Germinal center (tissue), 1 donor: Measurements from ENCODE around the gene FGF8.

Source experiments
- DNase-seq: peaks from one replicate; pipeline ENCODE4 v3.0.0; 2012; ENCODE audit warnings: mixed read lengths, low spot score

Gene FGF8

DNA sequence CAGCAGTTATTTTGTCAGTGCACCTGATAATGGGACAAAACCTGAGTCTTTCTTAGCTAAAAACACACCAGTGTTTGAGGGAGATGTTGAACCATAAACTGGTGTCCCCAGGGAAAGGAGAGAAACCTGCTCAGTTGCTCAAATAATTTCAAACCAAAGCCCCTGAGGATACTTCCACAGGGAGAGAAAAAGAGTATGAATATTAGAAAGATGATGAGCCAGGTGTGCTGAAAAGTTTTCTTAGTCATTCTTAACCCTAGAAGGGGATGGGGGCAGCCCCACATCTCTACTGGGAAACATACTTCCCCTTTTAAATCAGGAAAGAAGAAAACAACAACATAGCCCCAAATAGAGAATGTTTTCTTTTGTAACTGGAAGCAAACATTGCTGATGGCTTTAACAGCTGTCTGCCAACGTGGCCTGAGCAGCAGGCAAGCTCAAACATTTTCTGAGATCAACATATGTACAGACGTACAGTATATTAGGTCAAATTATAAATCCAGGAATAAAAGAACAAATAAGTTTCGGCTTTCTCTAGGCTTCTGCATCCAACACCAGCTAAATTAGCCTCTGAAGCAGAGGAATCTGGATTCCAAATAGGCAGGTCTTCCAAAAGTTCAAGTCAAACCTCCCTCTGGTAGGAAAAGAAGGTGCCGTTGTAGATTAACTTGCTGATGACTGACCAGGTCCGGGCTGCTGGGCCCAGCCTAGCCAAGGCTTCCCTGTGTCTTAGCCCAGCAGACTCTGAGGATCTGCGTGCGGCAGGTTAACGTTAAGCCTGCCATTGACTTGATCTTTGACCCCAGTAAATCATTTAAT, 50.4 kb downstream of the FGF8 start:
- no peak for DNase-seq

DNA sequence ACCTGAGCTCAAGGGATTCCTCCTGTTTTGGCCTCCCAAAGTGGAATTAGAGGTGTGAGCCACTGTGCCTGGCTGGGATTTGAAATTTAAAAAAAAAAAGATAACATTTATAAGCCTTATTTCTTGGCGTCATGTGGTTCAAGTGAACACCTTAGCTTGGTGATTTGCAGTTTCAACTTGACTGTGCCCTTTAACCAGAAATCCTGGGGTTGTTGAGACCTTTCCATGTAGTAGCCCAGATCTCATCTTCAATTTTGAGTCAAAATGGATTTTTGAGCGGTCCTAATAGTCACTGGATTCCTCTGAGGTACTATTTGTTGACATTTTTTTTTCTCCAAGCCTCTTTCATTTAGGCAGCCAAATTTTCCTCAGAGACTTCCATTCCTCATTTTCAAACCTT, 51.5 kb downstream of the FGF8 start:
- DNase-seq = no peak

DNA sequence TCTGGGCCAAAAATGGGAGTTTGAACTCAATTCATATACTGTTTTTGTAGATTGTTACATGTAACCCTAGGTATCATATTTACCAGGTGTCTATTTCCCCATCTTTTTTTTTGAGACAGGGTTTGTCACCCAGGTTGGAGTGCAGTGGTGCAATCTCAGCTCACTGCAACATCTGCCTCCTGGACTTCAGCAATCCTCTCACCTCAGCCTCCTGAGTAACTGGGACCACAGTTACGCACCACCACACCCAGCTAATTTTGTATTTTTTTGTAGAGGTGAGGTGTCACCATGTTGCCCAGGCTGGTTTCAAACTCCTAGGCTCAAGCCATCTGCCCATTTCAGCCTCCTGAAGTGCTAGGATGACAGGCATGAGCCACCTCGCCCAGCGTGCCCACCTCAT, 52.7 kb downstream of the FGF8 start:
- no peak for DNase-seq

DNA sequence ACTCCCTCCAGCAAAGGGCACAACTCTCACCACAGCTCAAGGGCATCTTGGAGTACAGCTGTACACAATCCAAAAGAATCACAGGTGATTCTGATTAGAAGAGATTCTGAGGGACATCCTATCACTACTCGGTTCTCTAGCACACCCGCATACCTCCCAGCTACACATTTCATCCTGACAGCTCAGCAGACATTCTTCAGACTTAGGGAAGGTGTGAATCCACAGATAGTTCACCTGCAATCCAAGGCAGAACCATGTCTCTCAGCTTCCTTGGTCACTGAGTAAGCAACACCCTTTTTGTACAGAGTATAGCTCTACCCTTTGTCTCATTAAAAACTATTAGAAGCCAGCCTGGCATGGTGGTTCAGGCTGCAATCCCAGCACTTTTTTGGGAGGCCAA, 54.1 kb downstream of the FGF8 start:
- no peak for DNase-seq

DNA sequence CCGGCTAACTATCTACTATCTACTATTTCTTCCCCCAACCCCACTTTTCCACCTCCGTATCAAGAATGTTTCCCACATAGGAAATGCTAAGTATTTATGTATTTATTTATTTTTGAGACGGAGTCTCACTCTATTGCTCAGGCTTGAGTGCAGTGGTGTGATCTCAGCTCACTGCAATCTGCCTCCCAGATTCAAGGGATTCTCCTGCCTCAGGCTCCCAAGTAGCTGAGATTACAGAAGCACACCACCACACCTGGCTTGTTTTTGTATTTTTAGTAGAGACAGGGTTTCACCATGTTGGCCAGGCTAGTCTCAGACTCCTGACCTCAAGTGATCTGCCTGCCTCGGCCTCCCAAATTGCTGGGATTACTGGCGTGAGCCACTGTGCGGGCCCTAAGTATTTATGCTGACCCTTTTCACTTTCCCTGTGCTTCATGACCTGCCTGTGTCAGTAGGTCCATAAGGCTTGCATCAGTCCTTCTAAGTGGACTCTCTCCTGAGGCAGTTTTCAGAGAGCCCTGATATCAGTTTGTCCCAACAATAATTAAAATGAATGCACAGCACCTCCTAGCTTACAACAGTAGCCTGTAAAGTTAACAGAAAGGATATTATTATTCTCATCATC, 55.2 kb downstream of the FGF8 start:
- DNase-seq = no peak
